ENCODE data around the gene MAB21L4.

MAB21L4 gene

GRCh38 chr2:240895656-240896388, at the start of gene MAB21L4:
Gene MAB21L4 (minus strand): TSS chr2:240896156. CDS start chr2:240895997, 159 bp downstream.
- no peak for DNase-seq (ENCODE audit: low read depth in 2 of 2)

- DNase-seq (ENCODE audit: low read depth in 2 of 2) = no peak
Measured at GRCh38 chr2:240936106-240936505, 40.1 kb upstream of the MAB21L4 start.

DNA sequence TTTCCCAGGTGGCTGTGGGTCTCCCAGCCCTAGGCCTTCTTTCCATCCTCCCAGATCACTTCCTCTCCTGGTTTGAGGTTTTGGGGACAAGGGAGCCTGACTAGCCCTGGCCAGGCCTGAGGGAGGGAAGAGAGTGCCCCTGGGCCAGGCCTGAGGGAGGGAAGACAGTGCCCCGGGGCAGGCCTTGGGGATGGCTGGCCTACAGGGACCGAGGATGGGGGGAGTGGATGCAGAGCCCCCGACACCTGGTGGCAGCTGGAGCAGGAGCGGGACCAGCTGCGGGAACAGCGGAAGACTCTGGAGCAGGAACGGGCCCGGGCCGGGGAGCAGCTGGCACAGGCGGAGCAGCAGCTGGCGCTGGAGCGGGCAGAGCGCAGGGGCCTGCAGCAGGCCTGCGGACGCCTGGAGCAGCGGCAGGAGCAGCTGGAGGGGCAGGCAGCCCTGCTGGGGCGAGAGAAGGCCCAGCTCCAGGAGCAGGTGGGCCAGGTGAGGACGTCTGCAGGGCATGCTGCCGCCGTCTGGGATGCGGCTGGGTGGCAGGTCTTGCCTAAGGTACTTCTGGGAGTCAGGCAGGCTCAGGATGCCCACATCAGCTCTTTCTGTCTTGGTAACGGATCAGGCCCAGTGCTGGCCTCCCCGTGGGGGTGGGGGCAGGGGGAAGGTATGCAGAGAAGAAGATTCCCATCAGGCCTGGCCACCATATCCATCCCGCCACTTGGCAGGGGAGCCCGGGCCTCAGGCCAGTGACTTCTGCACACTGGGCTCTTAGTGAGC, 39.3 kb upstream of the MAB21L4 start:
- DNase-seq (ENCODE audit: low read depth in 2 of 2) = no peak

DNA sequence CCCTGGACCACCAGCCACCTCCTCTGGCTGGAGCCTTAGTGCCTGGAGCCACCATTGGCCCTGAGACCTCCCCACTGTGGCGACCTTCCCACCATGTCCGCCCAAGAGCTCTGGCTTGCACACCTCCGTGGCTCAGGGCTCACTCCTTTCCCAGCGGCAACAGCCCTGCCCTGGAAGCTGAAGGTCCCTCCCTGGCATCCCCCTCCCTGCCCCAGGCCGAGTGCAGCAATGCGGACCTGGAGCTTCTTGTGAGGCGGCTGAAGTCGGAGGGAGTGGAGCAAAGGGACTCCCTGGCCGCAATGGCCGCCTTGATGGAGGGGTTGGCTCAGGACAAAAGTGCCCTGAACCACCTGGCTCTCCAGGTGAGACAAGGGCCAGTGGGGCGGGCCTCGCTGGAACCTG, 38.7 kb upstream of the MAB21L4 start:
- DNase-seq (ENCODE audit: low read depth in 2 of 2) = no peak

GRCh38 chr2:240933966-240934700, 38.2 kb upstream of the MAB21L4 start:
- DNase-seq (ENCODE audit: low read depth in 2 of 2) = no peak

GRCh38 chr2:240933048-240933965, 37.4 kb upstream of the MAB21L4 start:
- no peak for DNase-seq (ENCODE audit: low read depth in 2 of 2)

DNA sequence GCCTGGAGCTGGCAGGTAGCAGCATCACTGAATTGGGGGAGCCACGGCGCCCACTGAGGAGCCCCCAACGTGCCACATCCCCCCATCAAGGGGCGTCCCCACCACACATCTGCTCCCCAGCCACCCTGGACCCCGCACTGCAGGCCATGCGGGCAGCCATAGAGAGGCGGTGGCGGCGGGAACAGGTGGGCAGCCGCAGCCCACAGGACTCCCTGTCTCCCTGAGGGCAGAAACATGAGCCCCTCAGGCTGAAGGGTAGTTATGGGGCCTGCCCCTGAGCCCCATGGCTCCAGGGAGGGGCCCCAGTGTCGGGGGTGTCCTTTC, 36.7 kb upstream of the MAB21L4 start:
- DNase-seq (ENCODE audit: low read depth in 2 of 2) = no peak

GRCh38 chr2:240932001-240932723, 36.2 kb upstream of the MAB21L4 start:
- DNase-seq (ENCODE audit: low read depth in 2 of 2) = no peak

GRCh38 chr2:240931319-240931949, 35.5 kb upstream of the MAB21L4 start:
- DNase-seq (ENCODE audit: low read depth in 2 of 2) = no peak

GRCh38 chr2:240930631-240931318, 34.8 kb upstream of the MAB21L4 start:
- no peak for DNase-seq (ENCODE audit: low read depth in 2 of 2)

DNA sequence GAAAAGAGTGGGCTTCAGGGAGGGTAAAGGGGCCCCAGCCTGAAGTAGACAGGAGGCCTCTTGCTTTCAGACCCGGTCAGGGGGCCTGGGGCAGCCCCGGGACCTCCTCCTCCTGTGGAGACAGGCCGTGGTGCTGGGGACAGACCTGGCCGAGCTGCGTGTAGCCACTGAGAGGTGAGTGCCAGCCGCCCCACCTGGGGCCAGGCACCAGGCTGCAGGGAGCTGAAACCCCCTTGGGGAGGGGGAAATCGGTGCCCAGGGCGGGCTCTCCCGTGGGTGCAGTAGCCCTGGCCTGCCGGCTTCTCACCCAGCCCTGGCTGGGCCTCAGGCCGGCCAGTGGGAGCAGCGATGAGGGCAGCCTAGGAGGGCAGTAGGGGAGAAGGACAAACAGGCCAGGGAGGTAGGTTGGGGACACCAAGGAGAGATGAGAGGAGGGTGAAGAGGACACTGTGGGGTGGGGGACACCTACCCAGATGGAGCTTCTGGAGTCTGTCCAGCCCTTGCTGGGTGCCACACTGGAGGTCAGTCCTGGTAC, 34.2 kb upstream of the MAB21L4 start:
- DNase-seq (ENCODE audit: low read depth in 2 of 2) = no peak

- DNase-seq (ENCODE audit: low read depth in 2 of 2) = no peak
Measured at GRCh38 chr2:240929364-240930095, 33.6 kb upstream of the MAB21L4 start.

DNA sequence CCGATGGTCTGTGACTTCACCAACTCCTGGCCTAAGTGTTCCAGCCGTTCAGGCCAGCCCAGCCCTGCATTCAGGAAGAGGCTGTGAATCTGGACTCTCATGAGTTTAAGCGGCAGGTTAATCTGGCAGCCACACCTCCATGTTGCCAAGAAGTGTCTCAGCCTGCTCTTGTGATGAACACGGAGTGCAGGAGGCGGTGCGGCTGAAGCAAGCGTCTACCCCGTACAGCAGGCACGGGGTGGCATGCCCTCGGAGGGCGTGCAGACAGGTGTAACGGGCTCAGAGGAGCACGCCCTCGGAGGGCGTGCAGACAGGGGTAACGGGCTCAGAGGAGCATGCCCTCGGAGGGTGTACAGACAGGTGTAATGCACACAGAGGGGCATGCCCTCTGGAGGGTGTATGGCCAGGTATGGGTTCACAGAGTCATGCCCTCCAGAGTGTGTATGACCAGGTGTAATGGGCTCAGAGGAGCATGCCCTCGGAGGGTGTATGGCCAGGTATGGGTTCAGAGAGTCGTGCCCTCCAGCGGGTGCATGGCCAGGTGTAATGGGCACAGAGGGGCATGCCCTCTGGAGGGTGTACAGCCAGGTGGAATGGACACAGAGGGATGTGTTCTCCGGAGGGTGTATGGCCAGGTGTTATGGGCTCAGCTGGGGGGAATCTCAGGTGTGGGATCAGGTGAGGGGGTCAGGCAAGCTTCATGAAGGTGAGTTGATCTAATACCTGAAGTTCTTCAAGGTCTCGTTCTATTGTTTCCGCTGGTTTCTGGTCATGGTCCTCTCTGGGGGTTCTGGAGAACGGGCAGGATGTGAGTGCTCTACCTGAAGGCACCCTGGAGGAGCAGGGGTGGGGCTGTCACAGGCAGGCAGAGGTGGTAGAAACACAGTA, 32.8 kb upstream of the MAB21L4 start:
- DNase-seq (ENCODE audit: low read depth in 2 of 2) = no peak

- DNase-seq (ENCODE audit: low read depth in 2 of 2) = no peak
Measured at GRCh38 chr2:240927390-240927781, 31.4 kb upstream of the MAB21L4 start.

DNA sequence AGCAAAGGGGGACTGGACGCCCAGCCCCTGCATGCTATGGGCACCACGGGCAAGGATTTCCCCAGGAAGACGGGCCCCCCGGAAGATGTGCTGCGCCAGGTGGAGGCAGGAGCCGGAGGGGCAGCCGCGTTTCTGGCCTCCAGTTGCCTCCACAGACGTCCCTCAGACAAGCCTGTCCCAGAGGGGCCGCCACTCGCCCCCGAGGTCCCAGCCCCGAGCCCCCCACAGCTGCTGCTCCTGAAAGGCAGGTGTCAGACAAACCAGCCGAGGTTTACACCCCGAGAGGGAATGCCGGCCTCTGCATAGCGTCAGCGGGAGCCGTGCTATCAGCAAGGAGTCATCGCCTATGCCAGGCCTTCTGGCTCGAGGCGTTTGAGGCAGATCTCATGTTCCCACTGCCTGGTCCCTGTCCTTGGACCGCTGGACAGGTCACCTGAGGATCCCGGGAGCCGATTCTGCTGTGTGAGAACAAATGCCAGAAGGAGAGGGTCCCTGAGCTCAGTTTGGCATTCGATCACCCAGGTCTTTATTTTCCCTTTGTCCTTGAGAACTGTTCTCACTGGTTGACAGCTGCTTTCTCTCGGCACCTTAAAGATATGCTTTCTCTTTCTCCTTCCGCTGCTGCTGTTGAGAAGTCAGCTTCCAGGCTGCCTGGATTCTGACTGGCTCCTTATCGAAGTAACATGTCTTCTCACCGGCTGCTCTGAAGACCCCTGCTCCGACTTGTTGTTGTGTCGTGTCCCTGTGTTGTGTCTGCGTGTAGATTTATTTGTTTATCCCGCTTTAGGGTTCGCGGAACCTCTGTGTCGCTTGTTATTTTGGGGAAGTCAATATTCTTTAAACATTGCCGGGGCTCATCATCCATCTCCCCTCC, 30.8 kb upstream of the MAB21L4 start:
- DNase-seq (ENCODE audit: low read depth in 2 of 2) = no peak

- DNase-seq (ENCODE audit: low read depth in 2 of 2) = no peak
Measured at GRCh38 chr2:240925568-240926515, 29.9 kb upstream of the MAB21L4 start.
